Measurements from ENCODE around the gene AKAP10. TPM values are rescaled to one million over a fixed set of nuclear protein-coding genes. Genes with fewer than 3 reads are reported as not detected.

Gene AKAP10
- total and polyA plus RNA-seq, 2 of the 4 experiments (the other 2 are of a cell fraction) = 12.7 to 18.6 TPM

DNA sequence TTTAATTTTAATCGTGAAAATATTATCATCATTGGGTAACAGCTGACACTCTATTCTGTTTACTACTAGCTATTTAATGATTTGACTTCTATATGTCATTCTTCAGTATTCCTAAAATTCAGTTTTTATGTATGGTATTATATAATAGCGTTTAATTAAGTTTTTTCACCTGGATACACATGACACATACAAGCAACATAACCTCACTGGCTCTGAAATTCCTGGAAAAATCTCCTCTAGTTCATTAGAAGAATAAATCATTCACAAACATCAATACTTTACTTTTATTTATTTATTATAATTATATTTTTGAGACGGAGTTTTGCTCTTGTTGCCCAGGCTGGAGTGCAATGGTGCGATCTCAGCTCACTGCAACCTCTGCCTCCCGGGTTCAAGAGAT, 44.0 kb downstream of the AKAP10 start:
- Histone ChIP-seq H3K79me1 (ENCODE audit: low read depth in 1 of 2, low read length in 2 of 2) (peaks cover 17 to 33% of the 10 kb centered on the region in 2 experiments), H4K5ac (ENCODE audit: low read depth, low read length) (no peak overlapping the region), H3K4ac (ENCODE audit: low read depth, low read length) (no peak overlapping the region), H3K27me3 (ENCODE audit: control insufficient read depth, insufficient read depth, low read length) (no peaks in the 10 kb centered on the region), H3K56ac (ENCODE audit: extremely low read depth, insufficient read depth, low read length) (no peak overlapping the region), H3K9me3 (ENCODE audit: control insufficient read depth, insufficient read depth, low read length) (no peaks in the 10 kb centered on the region), H3K23ac (ENCODE audit: low read depth, low read length) (no peak overlapping the region), H3K36me3 (ENCODE audit: control insufficient read depth, insufficient read depth, low read length) (peaks cover 48% of the 10 kb centered on the region), H2BK120ac (ENCODE audit: low read depth, low read length) (no peak overlapping the region), H2AFZ (replicated peaks; ENCODE audit: low read length, poor library complexity) (no peak overlapping the region), H2BK15ac (ENCODE audit: low read depth, low read length) (no peak overlapping the region), H3K4me1 (ENCODE audit: control insufficient read depth, insufficient read depth, low read length) (peaks cover 8% of the 10 kb centered on the region), H3K9me1 (ENCODE audit: insufficient read depth, low read length) (no peaks in the 10 kb centered on the region; the same call in 1 of the 2 replicates), H2BK5ac (ENCODE audit: low read depth, low read length, poor library complexity, severe bottlenecking) (peak overlapping the region; percentile 33), H3K9ac (ENCODE audit: low read depth, low read length) (no peak overlapping the region), H2AK9ac (replicated peaks; ENCODE audit: low read depth, low read length, poor library complexity) (no peak overlapping the region), H3K14ac (replicated peaks; ENCODE audit: low read depth, low read length) (no peak overlapping the region), H3K4me3 (ENCODE audit: insufficient read depth, low read depth, low read length) (no peak overlapping the region), H4K20me1 (ENCODE audit: insufficient read depth, low read length) (no peaks in the 10 kb centered on the region; the same call in 1 of the 2 replicates), H4K91ac (ENCODE audit: insufficient read depth, low read depth, low read length) (no peak overlapping the region), H2BK20ac (ENCODE audit: low read depth, low read length) (no peak overlapping the region), H3K4me2 (ENCODE audit: low read depth, low read length) (no peak overlapping the region), H3K18ac (ENCODE audit: low read depth, low read length) (no peak overlapping the region), H2AK5ac (ENCODE audit: low read depth, low read length) (no peak overlapping the region), H4K8ac (ENCODE audit: low read depth in 2 of 2, low read length in 2 of 2) (no peak overlapping the region), H3K27ac (ENCODE audit: insufficient read depth, low read length) (no peak overlapping the region)
- POLR2A ChIA-PET (ENCODE audit: unreplicated experiment) = no interaction called here
- BruUV-seq (replicated peaks) = no TSS peak
- WGBS, 2 experiments (ENCODE audit: extremely low coverage in 2 of 2, insufficient read length in 1 of 2) = no CpG with 5 or more reads among the region's 5 CpGs
- dilution Hi-C loops (cut with HindIII; ENCODE audit: low sequenced_read_pairs, unreplicated experiment) = no loop called here
- TF ChIP-seq MAZ (IDR thresholded peaks at IDR 0.05; ENCODE audit: borderline replicate concordance, low read depth, low read length) (no peak), RFX5 (IDR thresholded peaks at IDR 0.05; ENCODE audit: low read depth, low read length) (peak; percentile 83), SMC3 (IDR thresholded peaks at IDR 0.05; ENCODE audit: low read depth, low read length) (no peak), RCOR1 (IDR thresholded peaks at IDR 0.05; ENCODE audit: insufficient replicate concordance, low read length) (no peak), MXI1 (IDR thresholded peaks at IDR 0.05; ENCODE audit: borderline replicate concordance, low read depth, low read length) (no peak)
- TF ChIP-seq, protein P1, sequence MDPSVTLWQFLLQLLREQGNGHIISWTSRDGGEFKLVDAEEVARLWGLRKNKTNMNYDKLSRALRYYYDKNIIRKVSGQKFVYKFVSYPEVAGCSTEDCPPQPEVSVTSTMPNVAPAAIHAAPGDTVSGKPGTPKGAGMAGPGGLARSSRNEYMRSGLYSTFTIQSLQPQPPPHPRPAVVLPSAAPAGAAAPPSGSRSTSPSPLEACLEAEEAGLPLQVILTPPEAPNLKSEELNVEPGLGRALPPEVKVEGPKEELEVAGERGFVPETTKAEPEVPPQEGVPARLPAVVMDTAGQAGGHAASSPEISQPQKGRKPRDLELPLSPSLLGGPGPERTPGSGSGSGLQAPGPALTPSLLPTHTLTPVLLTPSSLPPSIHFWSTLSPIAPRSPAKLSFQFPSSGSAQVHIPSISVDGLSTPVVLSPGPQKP (IDR thresholded peaks at IDR 0.05; ENCODE audit: borderline replicate concordance, low read depth, low read length) = no peak
- DNase-seq = no peak
- intact Hi-C loops (cut with micrococcal nuclease) = no loop called here
- CTCF ChIA-PET = no interaction called here
- in situ Hi-C loops (cut with MboI; ENCODE audit: low sequenced_read_pairs) = no loop called here
- ATAC-seq (ENCODE audit: low read depth) = no peak
